HepG2 (cell line): ENCODE data around the gene IL1A. TPM values are rescaled to one million over a fixed set of nuclear protein-coding genes. Genes with fewer than 3 reads are reported as not detected.
A peak's percentile ranks its signal among the peaks of the same experiment; 100 is the strongest.

Source experiments
- CREB1 ChIP-seq, 2 experiments: fragments of 450-650 bp in 1 of 2; IDR thresholded peaks; 2 replicates each; pipeline ENCODE4 v1.6.1; 2016 to 2017; ENCODE audit warnings: control low read depth in 1 of 2, mild to moderate bottlenecking in 1 of 2, missing compliant biosample characterization in 1 of 2, missing genetic modification characterization in 1 of 2
- IKZF4 ChIP-seq: sonication (generic); formaldehyde crosslinking; IDR thresholded peaks from 2 replicates; pipeline ENCODE4 v1.5.1; 2020; ENCODE audit warnings: borderline replicate concordance, mild to moderate bottlenecking, low read depth, missing genetic modification reagents; ENCODE audit errors: not compliant biosample characterization
- MTF2 ChIP-seq: sonication (generic); formaldehyde crosslinking; IDR thresholded peaks from 2 replicates; pipeline ENCODE4 v1.5.0; 2020; ENCODE audit warnings: missing genetic modification reagents, borderline replicate concordance
- NR3C1 ChIP-seq: sonication (generic); formaldehyde crosslinking; IDR thresholded peaks from 2 replicates; pipeline ENCODE4 v1.4.0; 2020; ENCODE audit warnings: missing genetic modification reagents
- POGZ ChIP-seq: sonication (generic); formaldehyde crosslinking; IDR thresholded peaks from 2 replicates; pipeline ENCODE4 v1.4.0; 2020; ENCODE audit warnings: mild to moderate bottlenecking, missing genetic modification reagents
- SRF ChIP-seq: IDR thresholded peaks from 2 replicates; pipeline ENCODE4 v1.6.1; 2011; ENCODE audit warnings: mild to moderate bottlenecking, low read depth, low read length, moderate library complexity
- SRSF1 ChIP-seq: fragments of 200-400 bp; formaldehyde crosslinking; optimal IDR thresholded peaks from 2 replicates; pipeline ENCODE3; 2017; ENCODE audit warnings: mild to moderate bottlenecking, low read depth, low read length, moderate library complexity
- XBP1 ChIP-seq: sonication (generic); formaldehyde crosslinking; IDR thresholded peaks from 2 replicates; pipeline ENCODE4 v1.5.0; 2020; ENCODE audit warnings: missing genetic modification reagents
- ZBTB1 ChIP-seq: sonication (generic); formaldehyde crosslinking; IDR thresholded peaks from 2 replicates; pipeline ENCODE4 v1.4.0; 2020; ENCODE audit warnings: missing genetic modification reagents, borderline replicate concordance
- ZBTB26 ChIP-seq: IDR thresholded peaks from 2 replicates; pipeline ENCODE4 v1.6.1; 2016; ENCODE audit warnings: missing compliant biosample characterization, missing genetic modification reagents, borderline replicate concordance
- ZBTB38 ChIP-seq: sonication (generic); formaldehyde crosslinking; IDR thresholded peaks from 2 replicates; pipeline ENCODE4 v1.5.1; 2020; ENCODE audit warnings: mild to moderate bottlenecking, missing genetic modification reagents
- ZBTB7A ChIP-seq: sonication (generic); formaldehyde crosslinking; IDR thresholded peaks from 2 replicates; pipeline ENCODE4 v1.8.0; 2022; ENCODE audit warnings: mild to moderate bottlenecking, missing genetic modification reagents
- ZNF121 ChIP-seq: sonication (generic); formaldehyde crosslinking; IDR thresholded peaks from 2 replicates; pipeline ENCODE4 v1.5.0; 2020; ENCODE audit warnings: mild to moderate bottlenecking, missing genetic modification reagents
- ZNF292 ChIP-seq: sonication (generic); formaldehyde crosslinking; IDR thresholded peaks from 2 replicates; pipeline ENCODE4 v1.8.1; 2022; ENCODE audit warnings: mild to moderate bottlenecking, low read depth, missing genetic modification reagents, borderline replicate concordance
- ZNF33B ChIP-seq: sonication (generic); formaldehyde crosslinking; IDR thresholded peaks from 2 replicates; pipeline ENCODE4 v1.5.1; 2020; ENCODE audit warnings: mild to moderate bottlenecking, missing genetic modification reagents
- ZNF383 ChIP-seq: sonication (generic); formaldehyde crosslinking; IDR thresholded peaks from 2 replicates; pipeline ENCODE4 v1.4.0; 2020; ENCODE audit warnings: missing genetic modification reagents, mild to moderate bottlenecking, borderline replicate concordance
- ZNF510 ChIP-seq: sonication (generic); formaldehyde crosslinking; IDR thresholded peaks from 2 replicates; pipeline ENCODE4 v1.4.0; 2020; ENCODE audit warnings: low read depth, mild to moderate bottlenecking, missing genetic modification reagents
- ZNF598 ChIP-seq: sonication (generic); formaldehyde crosslinking; IDR thresholded peaks from 2 replicates; pipeline ENCODE4 v1.5.1; 2020; ENCODE audit warnings: mild to moderate bottlenecking, missing genetic modification reagents, borderline replicate concordance
- ZNF605 ChIP-seq: sonication (generic); formaldehyde crosslinking; IDR thresholded peaks from 2 replicates; pipeline ENCODE4 v1.8.0; 2022; ENCODE audit warnings: mild to moderate bottlenecking, missing genetic modification reagents
- ZNF775 ChIP-seq: sonication (generic); formaldehyde crosslinking; IDR thresholded peaks from 2 replicates; pipeline ENCODE4 v1.4.0; 2020; ENCODE audit warnings: missing genetic modification reagents, mild to moderate bottlenecking, moderate library complexity, borderline replicate concordance
- ZSCAN20 ChIP-seq: sonication (generic); formaldehyde crosslinking; IDR thresholded peaks from 2 replicates; pipeline ENCODE4 v1.4.0; 2020; ENCODE audit warnings: missing genetic modification reagents, mild to moderate bottlenecking, borderline replicate concordance
- polyA plus RNA-seq, 8 experiments: library from polyadenylated mRNA; depleted of rRNA in 3 of 8; stranded (reverse) in 7 of 8; unstranded in 1 of 8; fragments of >200 nt; fragmentation: Illumina TruSeq in 4 of 8; extraction: Trizol in 4 of 8; gene quantifications; 2 replicates each; pipeline versions ENCODE4 v1.2.1 to v1.2.3, GENCODE V29; 2011 to 2016; ENCODE audit warnings: low read depth in 4 of 8, missing spikeins in 1 of 8, mixed read lengths in 1 of 8; ENCODE audit not compliant: insufficient read depth in 1 of 8
- total RNA-seq, 5 experiments: library from RNA; depleted of rRNA; stranded (reverse); fragments of >200 nt; fragmentation: Illumina TruSeq; extraction: Trizol; gene quantifications; 2 replicates each; pipeline ENCODE4 v1.2.3, GENCODE V29; 2016; ENCODE audit warnings: low read depth in 1 of 5
- TF ChIP-seq, protein P1 (sequence below): sonication (generic); formaldehyde crosslinking; IDR thresholded peaks from 2 replicates; pipeline ENCODE4 v1.5.1; 2020; ENCODE audit warnings: mild to moderate bottlenecking, missing genetic modification reagents, moderate library complexity
- TF ChIP-seq, protein P2 (sequence below): sonication (generic); formaldehyde crosslinking; IDR thresholded peaks from 2 replicates; pipeline ENCODE4 v1.8.0; 2022; ENCODE audit warnings: missing genetic modification reagents, mild to moderate bottlenecking, borderline replicate concordance
- TF ChIP-seq, protein P3 (sequence below): sonication (generic); formaldehyde crosslinking; IDR thresholded peaks from 2 replicates; pipeline ENCODE4 v1.8.0; 2022; ENCODE audit warnings: mild to moderate bottlenecking, missing genetic modification reagents, moderate library complexity

Gene IL1A
- total and polyA plus RNA-seq, 2 of the 13 experiments (the other 11 are each of a cell fraction or from before 2014, with no cell fraction given), result not detected

DNA sequence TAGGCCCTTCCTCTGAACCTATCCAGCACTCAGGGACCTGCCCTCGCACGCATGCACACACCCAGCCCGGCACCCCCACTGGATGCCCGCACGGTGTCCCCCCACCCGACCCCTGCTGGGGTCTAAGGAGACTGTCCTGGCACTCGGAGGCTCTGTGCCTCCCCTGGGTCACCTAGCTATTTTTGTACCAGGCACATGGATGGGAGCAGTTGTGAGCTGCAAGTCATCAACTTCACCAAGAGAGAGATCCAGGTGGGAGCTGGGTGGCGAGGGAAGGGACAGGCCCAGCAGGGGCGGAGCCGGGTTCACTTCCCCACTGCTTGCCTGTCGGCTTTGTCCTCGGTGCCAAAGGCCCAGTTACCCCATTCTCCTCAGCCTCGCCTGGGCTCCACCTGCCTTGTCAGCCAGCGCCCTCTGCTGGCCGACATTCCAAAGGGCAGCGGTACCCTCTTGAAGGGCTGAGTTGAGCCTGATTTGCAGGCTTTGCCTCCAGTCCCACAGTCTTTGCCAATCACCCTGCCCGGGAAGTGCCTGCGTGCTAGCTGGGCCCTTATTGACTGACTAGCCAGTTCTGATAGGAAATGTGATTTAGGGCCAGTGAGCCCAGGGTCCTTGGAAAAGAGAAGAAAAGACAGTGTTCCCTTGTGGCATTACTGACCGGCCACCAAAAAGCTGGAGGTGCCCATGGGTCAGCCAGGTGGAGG, 57.7 kb downstream of the IL1A start (continued):
- peak; percentile 40; the same call in 1 of the 2 replicates for TF ChIP-seq ZNF121 (CRISPR knock-in tag)
- peak; percentile 81 for TF ChIP-seq ZNF605
- no peak for TF ChIP-seq SRSF1
- TF ChIP-seq NR3C1 (CRISPR knock-in tag), result no peak
- peak; percentile 95; the same call in 1 of the 2 replicates for TF ChIP-seq ZNF383
- no peak for TF ChIP-seq ZBTB7A (CRISPR knock-in tag)
- no peak for TF ChIP-seq ZBTB38 (CRISPR knock-in tag)
- TF ChIP-seq, protein P1, sequence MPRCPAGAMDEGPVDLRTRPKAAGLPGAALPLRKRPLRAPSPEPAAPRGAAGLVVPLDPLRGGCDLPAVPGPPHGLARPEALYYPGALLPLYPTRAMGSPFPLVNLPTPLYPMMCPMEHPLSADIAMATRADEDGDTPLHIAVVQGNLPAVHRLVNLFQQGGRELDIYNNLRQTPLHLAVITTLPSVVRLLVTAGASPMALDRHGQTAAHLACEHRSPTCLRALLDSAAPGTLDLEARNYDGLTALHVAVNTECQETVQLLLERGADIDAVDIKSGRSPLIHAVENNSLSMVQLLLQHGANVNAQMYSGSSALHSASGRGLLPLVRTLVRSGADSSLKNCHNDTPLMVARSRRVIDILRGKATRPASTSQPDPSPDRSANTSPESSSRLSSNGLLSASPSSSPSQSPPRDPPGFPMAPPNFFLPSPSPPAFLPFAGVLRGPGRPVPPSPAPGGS (CRISPR knock-in tag), result peak; percentile 83
- peak; percentile 83; the same call in 1 of the 2 replicates for TF ChIP-seq ZNF510 (CRISPR knock-in tag)
- no peak for TF ChIP-seq XBP1 (CRISPR knock-in tag)
- TF ChIP-seq ZNF598, result peak; percentile 93
- TF ChIP-seq, protein P2, sequence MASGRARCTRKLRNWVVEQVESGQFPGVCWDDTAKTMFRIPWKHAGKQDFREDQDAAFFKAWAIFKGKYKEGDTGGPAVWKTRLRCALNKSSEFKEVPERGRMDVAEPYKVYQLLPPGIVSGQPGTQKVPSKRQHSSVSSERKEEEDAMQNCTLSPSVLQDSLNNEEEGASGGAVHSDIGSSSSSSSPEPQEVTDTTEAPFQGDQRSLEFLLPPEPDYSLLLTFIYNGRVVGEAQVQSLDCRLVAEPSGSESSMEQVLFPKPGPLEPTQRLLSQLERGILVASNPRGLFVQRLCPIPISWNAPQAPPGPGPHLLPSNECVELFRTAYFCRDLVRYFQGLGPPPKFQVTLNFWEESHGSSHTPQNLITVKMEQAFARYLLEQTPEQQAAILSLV (CRISPR knock-in tag), result no peak; the same call in 1 of the 2 replicates
- TF ChIP-seq ZNF775 (CRISPR knock-in tag), result no peak
- 0 out of 2 replicates have a peak, but pooled peaks have one; percentile 86 for TF ChIP-seq ZNF33B (CRISPR knock-in tag)
- TF ChIP-seq ZBTB1, result no peak
- TF ChIP-seq IKZF4 (CRISPR knock-in tag), result peak; percentile 39
- TF ChIP-seq ZBTB26 (CRISPR knock-in tag), result no peak; the same call in 1 of the 2 replicates
- no peak for TF ChIP-seq ZSCAN20 (CRISPR knock-in tag)
- TF ChIP-seq POGZ (CRISPR knock-in tag), result peak; percentile 66; the same call in 1 of the 2 replicates
- TF ChIP-seq SRF, result no peak
- no peak for TF ChIP-seq CREB1 (IDR thresholded peaks at IDR 0.05)
- no peak for TF ChIP-seq CREB1 (CRISPR knock-in tag; IDR thresholded peaks at IDR 0.05)
- TF ChIP-seq, protein P3, sequence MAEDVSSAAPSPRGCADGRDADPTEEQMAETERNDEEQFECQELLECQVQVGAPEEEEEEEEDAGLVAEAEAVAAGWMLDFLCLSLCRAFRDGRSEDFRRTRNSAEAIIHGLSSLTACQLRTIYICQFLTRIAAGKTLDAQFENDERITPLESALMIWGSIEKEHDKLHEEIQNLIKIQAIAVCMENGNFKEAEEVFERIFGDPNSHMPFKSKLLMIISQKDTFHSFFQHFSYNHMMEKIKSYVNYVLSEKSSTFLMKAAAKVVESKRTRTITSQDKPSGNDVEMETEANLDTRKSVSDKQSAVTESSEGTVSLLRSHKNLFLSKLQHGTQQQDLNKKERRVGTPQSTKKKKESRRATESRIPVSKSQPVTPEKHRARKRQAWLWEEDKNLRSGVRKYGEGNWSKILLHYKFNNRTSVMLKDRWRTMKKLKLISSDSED (CRISPR knock-in tag), result no peak
- TF ChIP-seq ZNF292, result peak; percentile 79
- TF ChIP-seq MTF2 (CRISPR knock-in tag), result no peak
